Glutamatergic neuron (in vitro differentiated cells): ENCODE measurements around the gene CHN1. TPM values are rescaled to one million over a fixed set of nuclear protein-coding genes. Genes with fewer than 3 reads are reported as not detected.

ENCODE experiments used
- DNase-seq: peaks from one replicate; pipeline ENCODE4 v3.0.0; 2022
- H3K27ac Mint-ChIP-seq: one replicate; pipeline ENCODE4 v1.8.0; 2020; ENCODE audit warnings: mild to moderate bottlenecking, mixed read lengths, inconsistent platforms; ENCODE audit not compliant: unreplicated experiment
- H3K27me3 Mint-ChIP-seq: one replicate; pipeline ENCODE4 v1.8.0; 2020; ENCODE audit warnings: mild to moderate bottlenecking, moderate library complexity, mixed read lengths, inconsistent platforms; ENCODE audit not compliant: unreplicated experiment
- H3K36me3 Mint-ChIP-seq: one replicate; pipeline ENCODE4 v1.8.0; 2020; ENCODE audit warnings: mild to moderate bottlenecking, mixed read lengths, inconsistent platforms; ENCODE audit not compliant: unreplicated experiment
- H3K4me1 Mint-ChIP-seq: one replicate; pipeline ENCODE4 v1.8.0; 2020; ENCODE audit warnings: mild to moderate bottlenecking, low read depth, mixed read lengths, inconsistent platforms; ENCODE audit not compliant: unreplicated experiment
- H3K4me3 Mint-ChIP-seq: one replicate; pipeline ENCODE4 v1.8.0; 2020; ENCODE audit warnings: mild to moderate bottlenecking, mixed read lengths, inconsistent platforms; ENCODE audit not compliant: unreplicated experiment
- H3K9me3 Mint-ChIP-seq: one replicate; pipeline ENCODE4 v1.8.0; 2020; ENCODE audit warnings: mild to moderate bottlenecking, moderate library complexity, mixed read lengths, inconsistent platforms; ENCODE audit not compliant: unreplicated experiment
- CTCF ChIP-seq: fragments of 200-600 bp; sonication (generic); IDR thresholded peaks from one replicate; pipeline ENCODE4 v1.5.0; 2021; ENCODE audit not compliant: partially characterized antibody, unreplicated experiment
- total RNA-seq: library from RNA; stranded (reverse); fragmentation: NEBNext Ultra II Directional; extraction: Animal tissue kit (Norgen Biotek cat#: 25700); gene quantifications from one replicate; pipeline ENCODE4 v1.2.1, GENCODE V29; 2021; ENCODE audit not compliant: unreplicated experiment

Gene CHN1
- total RNA-seq, 1 donor from 2014 or later: 212 TPM

- DNase-seq: no peak
- Mint-ChIP-seq H3K4me3 (peak overlapping the region; percentile 46), H3K4me1 (peaks cover 46% of the 10 kb centered on the region), H3K27me3 (peaks cover 11% of the 10 kb centered on the region), H3K27ac (peak overlapping the region; percentile 90), H3K9me3 (peaks cover 13% of the 10 kb centered on the region), H3K36me3 (no peaks in the 10 kb centered on the region)
- TF ChIP-seq CTCF: no peak
Observed at GRCh38 chr2:174778085-174778981, 226.8 kb downstream of the CHN1 start.

- DNase-seq: no peak
- Mint-ChIP-seq H3K4me3 (peak overlapping the region; percentile 65), H3K27ac (peak overlapping the region; percentile 90), H3K27me3 (peaks cover 7% of the 10 kb centered on the region), H3K4me1 (peaks cover 46% of the 10 kb centered on the region), H3K9me3 (peaks cover 12% of the 10 kb centered on the region), H3K36me3 (no peaks in the 10 kb centered on the region)
- TF ChIP-seq CTCF: no peak
Observed at GRCh38 chr2:174777347-174778084, 227.7 kb downstream of the CHN1 start.

GRCh38 chr2:174776675-174777074 lies 228.5 kb downstream of the CHN1 start:
- H3K9me3 Mint-ChIP-seq: peaks cover 12% of the 10 kb centered on the region
- TF ChIP-seq CTCF: no peak
- H3K36me3 Mint-ChIP-seq: no peaks in the 10 kb centered on the region
- peaks cover 52% of the 10 kb centered on the region for H3K4me1 Mint-ChIP-seq
- H3K27me3 Mint-ChIP-seq: peaks cover 7% of the 10 kb centered on the region
- peak overlapping the region; percentile 90 for H3K27ac Mint-ChIP-seq
- DNase-seq: no peak
- H3K4me3 Mint-ChIP-seq: peak overlapping the region; percentile 50

- TF ChIP-seq CTCF: peak; percentile 66
- peaks cover 12% of the 10 kb centered on the region for H3K9me3 Mint-ChIP-seq
- peak overlapping the region; percentile 50 for H3K4me3 Mint-ChIP-seq
- peaks cover 50% of the 10 kb centered on the region for H3K4me1 Mint-ChIP-seq
- peak; percentile 52 for DNase-seq
- peaks cover 7% of the 10 kb centered on the region for H3K27me3 Mint-ChIP-seq
- peak overlapping the region; percentile 90 for H3K27ac Mint-ChIP-seq
- no peaks in the 10 kb centered on the region for H3K36me3 Mint-ChIP-seq
Observed at GRCh38 chr2:174776223-174776622, 229.0 kb downstream of the CHN1 start.
